Stimulated activated CD4-positive, alpha-beta T cell treated with anti-CD3 and anti-CD28 coated beads, Interleukin-4, amount 100 ng/mL, for 24 hours (primary cell): ENCODE measurements around the gene PDZD7.
"Not testable (repeated sequence)": the region's sequence is repeated elsewhere in the genome, so short reads cannot be mapped to it uniquely, and the experiment has no call there.

Source experiments
- DNase-seq: peaks from one replicate; pipeline ENCODE4 v3.0.0-alpha.2; 2020

Gene PDZD7

GRCh38 chr10:100980311-100980710, 50.6 kb downstream of the PDZD7 start:
- no peak for DNase-seq

GRCh38 chr10:100979791-100980272, 51.1 kb downstream of the PDZD7 start:
- no peak for DNase-seq

- DNase-seq: no peak
Measured at GRCh38 chr10:100978901-100979195, 52.1 kb downstream of the PDZD7 start.

- DNase-seq: no peak
Measured at GRCh38 chr10:100978121-100978900, 52.6 kb downstream of the PDZD7 start.

GRCh38 chr10:100977436-100977835, 53.5 kb downstream of the PDZD7 start:
- DNase-seq: no peak

GRCh38 chr10:100976906-100977305, 54.0 kb downstream of the PDZD7 start:
- DNase-seq: no peak

- not testable (repeated sequence) for DNase-seq
Measured at GRCh38 chr10:100975397-100975796, 55.5 kb downstream of the PDZD7 start.

- DNase-seq: no peak
Measured at GRCh38 chr10:100972904-100973535, 57.9 kb downstream of the PDZD7 start.

GRCh38 chr10:100972115-100972903, 58.6 kb downstream of the PDZD7 start:
- DNase-seq: no peak

GRCh38 chr10:100970914-100971811, 59.8 kb downstream of the PDZD7 start:
- DNase-seq: no peak

- no peak for DNase-seq
Measured at GRCh38 chr10:100970076-100970913, 60.6 kb downstream of the PDZD7 start.

GRCh38 chr10:100969187-100970075, 61.5 kb downstream of the PDZD7 start, which contains the start of gene SEMA4G:
SEMA4G (plus strand) TSS chr10:100969504; CDS start chr10:100972913, 3,409 bp downstream.
- peak; percentile 35 for DNase-seq

GRCh38 chr10:100968863-100969186, 62.1 kb downstream of the PDZD7 start:
- no peak for DNase-seq

GRCh38 chr10:100968062-100968736, 62.7 kb downstream of the PDZD7 start:
- no peak for DNase-seq

GRCh38 chr10:100967332-100967731, 63.6 kb downstream of the PDZD7 start:
- no peak for DNase-seq

- no peak for DNase-seq
Measured at GRCh38 chr10:100966887-100967286, 64.0 kb downstream of the PDZD7 start.

- no peak for DNase-seq
Measured at GRCh38 chr10:100965820-100966219, 65.1 kb downstream of the PDZD7 start.

- DNase-seq: no peak
Measured at GRCh38 chr10:100963826-100964225, 67.1 kb downstream of the PDZD7 start.

- no peak for DNase-seq
Measured at GRCh38 chr10:100962351-100963080, 68.4 kb downstream of the PDZD7 start.
